Endothelial cell of umbilical vein (primary cell): ENCODE results near the gene AGPAT2.

ENCODE experiments used
- CTCF ChIP-seq, 2 donors: IDR thresholded peaks; 1 replicate in 1 of 2; 2 replicates in 1 of 2; pipeline ENCODE4 v1.5.1; 2011; ENCODE audit warnings: low read length in 2 of 2, mild to moderate bottlenecking in 2 of 2, moderate library complexity in 2 of 2, control low read depth in 1 of 2, inconsistent platforms in 1 of 2, low read depth in 1 of 2; ENCODE audit not compliant: insufficient read depth in 1 of 2; ENCODE audit errors: extremely low read depth in 1 of 2
- EZH2 ChIP-seq: IDR thresholded peaks from 2 replicates; pipeline ENCODE4 v1.6.1; 2012; ENCODE audit warnings: borderline replicate concordance, low read depth, mild to moderate bottlenecking, moderate library complexity, low read length, inconsistent platforms; ENCODE audit not compliant: severe bottlenecking
- MAX ChIP-seq: IDR thresholded peaks from 2 replicates; pipeline ENCODE4 v1.6.1; 2011; ENCODE audit not compliant: insufficient read depth, insufficient read length
- MYC ChIP-seq: IDR thresholded peaks from one replicate; pipeline ENCODE4 v1.6.1; 2011; ENCODE audit warnings: mild to moderate bottlenecking, low read depth, low read length
- POLR2A ChIP-seq: IDR thresholded peaks from 2 replicates; pipeline ENCODE4 v1.6.1; 2012; ENCODE audit warnings: low read depth, mild to moderate bottlenecking, control low read depth, low read length
- POLR2AphosphoS5 ChIP-seq: IDR thresholded peaks from 2 replicates; pipeline ENCODE4 v1.6.1; 2012; ENCODE audit warnings: low read depth, mild to moderate bottlenecking, control low read depth, low read length, moderate library complexity; ENCODE audit not compliant: insufficient read depth

GRCh38 chr9:136624184-136624951, 62.9 kb downstream of the AGPAT2 start:
- TF ChIP-seq MYC (no peak), EZH2 (no peak), POLR2AphosphoS5 (no peak), CTCF (IDR thresholded peaks at IDR 0.05; ENCODE audit: extremely low read depth in 1 of 2, insufficient read depth in 1 of 2, low read depth in 1 of 2, low read length in 2 of 2) (no peak), MAX (no peak), POLR2A (no peak)
